HEK293 (cell line): ENCODE measurements around the gene PSMB9.

Source experiments
- CTCF ChIA-PET: fragments of 350-600 bp; formaldehyde crosslinking; extraction: SDS; loops from one replicate; lab custom pipeline; 2021; ENCODE audit warnings: antibody characterized with exemption; lab: Yijun Ruan, JAX
- POLR2A ChIA-PET: fragments of 300-600 bp; formaldehyde crosslinking; extraction: SDS; loops from one replicate; lab custom pipeline; 2020; ENCODE audit warnings: antibody characterized with exemption, inconsistent platforms; lab: Yijun Ruan, JAX
- H3K27ac ChIP-seq: fragments of 200-500 bp; sonication (Bioruptor generic); 2 replicates; pipeline ENCODE4 v1.5.1; 2014; ENCODE audit warnings: low read depth, low read length, control low read depth, inconsistent platforms; ENCODE audit errors: extremely low read depth
- H3K36me3 ChIP-seq, 2 experiments: fragments of 200-500 bp in 1 of 2; sonication (Bioruptor generic) in 1 of 2; 1 replicate in 1 of 2; 2 replicates in 1 of 2; pipeline ENCODE4 v1.5.1; 2014 to 2017; ENCODE audit warnings: inconsistent platforms in 2 of 2, low read length in 2 of 2; ENCODE audit not compliant: control insufficient read depth in 2 of 2, insufficient read depth in 1 of 2
- H3K4me1 ChIP-seq: fragments of 200-500 bp; sonication (Bioruptor generic); 2 replicates; pipeline ENCODE4 v1.5.1; 2014; ENCODE audit warnings: mild to moderate bottlenecking, low read length, inconsistent platforms; ENCODE audit not compliant: control insufficient read depth, insufficient read depth
- H3K4me3 ChIP-seq: 2 replicates; pipeline ENCODE4 v1.5.1; 2011; ENCODE audit warnings: low read depth, mild to moderate bottlenecking, control low read depth, low read length, moderate library complexity
- H3K9me3 ChIP-seq: fragments of 200-500 bp; sonication (Bioruptor generic); 2 replicates; pipeline ENCODE4 v1.5.1; 2014; ENCODE audit warnings: low read depth, low read length, inconsistent platforms; ENCODE audit not compliant: control insufficient read depth, insufficient read depth
- GLI4 ChIP-seq: fragments of 450-650 bp; formaldehyde crosslinking; IDR thresholded peaks from 2 replicates; pipeline ENCODE4 v1.5.1; 2016; ENCODE audit warnings: missing biosample characterization, missing genetic modification characterization
- HIC1 ChIP-seq: fragments of 450-650 bp; formaldehyde crosslinking; IDR thresholded peaks from 2 replicates; pipeline ENCODE4 v1.5.1; 2016; ENCODE audit warnings: missing biosample characterization, missing genetic modification characterization
- KLF9 ChIP-seq: fragments of 450-650 bp; formaldehyde crosslinking; IDR thresholded peaks from 2 replicates; pipeline ENCODE4 v1.5.1; 2016; ENCODE audit warnings: missing biosample characterization, missing genetic modification characterization, low read depth
- YY1 ChIP-seq: fragments of 450-650 bp; formaldehyde crosslinking; IDR thresholded peaks from 2 replicates; pipeline ENCODE4 v1.5.1; 2018; ENCODE audit warnings: missing biosample characterization, missing genetic modification characterization
- ZFP3 ChIP-seq: fragments of 450-650 bp; formaldehyde crosslinking; IDR thresholded peaks from 2 replicates; pipeline ENCODE4 v1.5.1; 2016; ENCODE audit warnings: low read depth, missing biosample characterization, missing genetic modification characterization
- ZNF114 ChIP-seq: fragments of 450-650 bp; formaldehyde crosslinking; IDR thresholded peaks from 2 replicates; pipeline ENCODE4 v1.5.0; 2017; ENCODE audit warnings: missing biosample characterization, missing genetic modification characterization
- ZNF140 ChIP-seq: fragments of 450-650 bp; formaldehyde crosslinking; IDR thresholded peaks from 2 replicates; pipeline ENCODE4 v1.5.1; 2016; ENCODE audit warnings: missing biosample characterization, missing genetic modification characterization
- ZNF202 ChIP-seq: fragments of 450-650 bp; formaldehyde crosslinking; IDR thresholded peaks from 2 replicates; pipeline ENCODE4 v1.5.1; 2016; ENCODE audit warnings: missing biosample characterization, missing genetic modification characterization, borderline replicate concordance
- ZNF266 ChIP-seq: fragments of 450-650 bp; formaldehyde crosslinking; IDR thresholded peaks from 2 replicates; pipeline ENCODE4 v1.5.1; 2016; ENCODE audit warnings: missing biosample characterization, missing genetic modification characterization, low read depth
- ZNF280D ChIP-seq: fragments of 450-650 bp; formaldehyde crosslinking; IDR thresholded peaks from 2 replicates; pipeline ENCODE4 v1.5.1; 2016; ENCODE audit warnings: missing biosample characterization, missing genetic modification characterization
- ZNF292 ChIP-seq: fragments of 450-650 bp; formaldehyde crosslinking; IDR thresholded peaks from 2 replicates; pipeline ENCODE4 v1.5.1; 2016; ENCODE audit warnings: low read depth, missing biosample characterization, missing genetic modification characterization, borderline replicate concordance
- ZNF324 ChIP-seq: fragments of 450-650 bp; formaldehyde crosslinking; IDR thresholded peaks from 2 replicates; pipeline ENCODE4 v1.5.1; 2016; ENCODE audit warnings: missing biosample characterization, missing genetic modification characterization
- ZNF335 ChIP-seq: fragments of 450-650 bp; formaldehyde crosslinking; conservative IDR thresholded peaks from 2 replicates; pipeline ENCODE4 v1.5.1; 2016; ENCODE audit warnings: missing biosample characterization, missing genetic modification characterization
- ZNF514 ChIP-seq: fragments of 450-650 bp; formaldehyde crosslinking; IDR thresholded peaks from 2 replicates; pipeline ENCODE4 v1.5.1; 2016; ENCODE audit warnings: missing biosample characterization, missing genetic modification characterization
- ZNF530 ChIP-seq: fragments of 450-650 bp; formaldehyde crosslinking; IDR thresholded peaks from 2 replicates; pipeline ENCODE4 v1.5.1; 2016; ENCODE audit warnings: low read depth, missing biosample characterization, missing genetic modification characterization
- ZNF660 ChIP-seq: fragments of 450-650 bp; IDR thresholded peaks from 2 replicates; pipeline ENCODE4 v1.5.1; 2018; ENCODE audit warnings: missing biosample characterization, mild to moderate bottlenecking, missing genetic modification characterization
- ZNF707 ChIP-seq: fragments of 450-650 bp; formaldehyde crosslinking; IDR thresholded peaks from 2 replicates; pipeline ENCODE4 v1.5.1; 2016; ENCODE audit warnings: missing biosample characterization, missing genetic modification characterization
- ZNF76 ChIP-seq: fragments of 450-650 bp; formaldehyde crosslinking; IDR thresholded peaks from 2 replicates; pipeline ENCODE4; 2016; ENCODE audit warnings: low read depth, missing biosample characterization, missing genetic modification characterization, borderline replicate concordance
- ZNF785 ChIP-seq: fragments of 450-650 bp; formaldehyde crosslinking; IDR thresholded peaks from 2 replicates; pipeline ENCODE4 v1.5.1; 2016; ENCODE audit warnings: missing biosample characterization, missing genetic modification characterization
- ZNF792 ChIP-seq: fragments of 450-650 bp; formaldehyde crosslinking; IDR thresholded peaks from 2 replicates; pipeline ENCODE4 v1.5.1; 2016; ENCODE audit warnings: missing biosample characterization, missing genetic modification characterization

PSMB9 gene

GRCh38 chr6:32842021-32842650 lies 11.9 kb upstream of the PSMB9 start:
- ChIA-PET CTCF (interaction anchor here (0.6 to 6.7 kb wide), 11 partner anchors 8 to 1512 kb away, joined by 3 to 355 read pairs (median 4); partner anchors contain the start of genes PSMB9 and TAP1), POLR2A (interaction anchor here (0.5 kb wide), 1 partner anchor 63 kb away, joined by 4 read pairs; no protein-coding TSS in a partner anchor)
- no peaks in the 10 kb centered on the region for H3K9me3 ChIP-seq
- H3K27ac ChIP-seq: no peak overlapping the region
- H3K4me3 ChIP-seq: no peak overlapping the region
- TF ChIP-seq HIC1 (tag by site-specific recombination) (no peak), ZNF660 (tag by site-specific recombination) (no peak), ZNF785 (tag by site-specific recombination) (no peak)
- peaks cover 6 to 14% of the 10 kb centered on the region in 2 experiments; a peak in 2 of 3 replicates for H3K36me3 ChIP-seq
- 0 out of 2 replicates have a peak, but pooled peaks cover 3% of the 10 kb centered on the region for H3K4me1 ChIP-seq

GRCh38 chr6:32842690-32843089 lies 11.3 kb upstream of the PSMB9 start:
- Histone ChIP-seq H3K4me1 (0 out of 2 replicates have a peak, but pooled peaks cover 3% of the 10 kb centered on the region), H3K27ac (no peak overlapping the region), H3K4me3 (no peak overlapping the region), H3K9me3 (no peaks in the 10 kb centered on the region), H3K36me3 (peaks cover 6 to 20% of the 10 kb centered on the region in 2 experiments; a peak in 2 of 3 replicates)
- TF ChIP-seq ZNF514 (tag by site-specific recombination) (no peak), ZNF76 (no peak), KLF9 (tag by site-specific recombination) (no peak), ZNF114 (tag by site-specific recombination) (no peak), ZNF292 (tag by site-specific recombination) (no peak), YY1 (tag by site-specific recombination) (no peak), ZNF280D (tag by site-specific recombination) (no peak), ZFP3 (no peak), ZNF530 (tag by site-specific recombination) (no peak), ZNF266 (tag by site-specific recombination) (no peak), ZNF335 (tag by site-specific recombination) (no peak), ZNF324 (tag by site-specific recombination) (no peak), ZNF202 (tag by site-specific recombination) (no peak), ZNF792 (no peak), ZNF140 (tag by site-specific recombination) (no peak), ZNF707 (tag by site-specific recombination) (no peak), GLI4 (tag by site-specific recombination) (no peak)
- CTCF ChIA-PET: interaction anchor here (1.3 to 6.7 kb wide), 7 partner anchors 8 to 43 kb away, joined by 4 to 355 read pairs (median 5); partner anchors contain the start of genes PSMB9 and TAP1
- POLR2A ChIA-PET: no interaction called here
